H1 (cell line): ENCODE results near the gene NR5A2. TPM values are rescaled to one million over a fixed set of nuclear protein-coding genes. Genes with fewer than 3 reads are reported as not detected.

Experiments used
- CTCF ChIA-PET: fragments of 300-600 bp; sonication (Branson Sonifier 250); formaldehyde crosslinking; loops from one replicate; lab custom pipeline; 2021; ENCODE audit not compliant: partially characterized antibody; lab: Charles Lee
- POLR2A ChIA-PET: fragments of 300-600 bp; sonication (Branson Sonifier 250); formaldehyde crosslinking; loops from one replicate; lab custom pipeline; 2021; ENCODE audit warnings: inconsistent platforms; ENCODE audit not compliant: partially characterized antibody; lab: Charles Lee
- DNase-seq, 2 experiments: peaks; one replicate each; pipeline versions ENCODE4 v3.0.0 to v3.0.0-alpha.2; 2010 to 2022; ENCODE audit warnings: low spot score in 2 of 2, low read depth in 1 of 2, mixed read lengths in 1 of 2
- FAIRE-seq: peaks from 2 replicates; lab custom pipeline; 2011; peaks lifted over from hg19 to GRCh38; lab: Jason Lieb, UNC
- H2AFZ ChIP-seq: 2 replicates; pipeline ENCODE4 v1.8.1; 2012; ENCODE audit warnings: low read length, inconsistent platforms
- H2AK5ac ChIP-seq: 2 replicates; pipeline ENCODE4 v1.6.1; 2013; ENCODE audit warnings: low read depth, low read length
- H2BK120ac ChIP-seq: replicated peaks from 2 replicates; pipeline ENCODE3; 2013; ENCODE audit warnings: low read depth, low read length, inconsistent platforms
- H2BK12ac ChIP-seq: 2 replicates; pipeline ENCODE4 v1.6.1; 2013; ENCODE audit warnings: low read depth, low read length
- H2BK15ac ChIP-seq: 2 replicates; pipeline ENCODE4 v1.6.1; 2013; ENCODE audit warnings: low read length
- H2BK20ac ChIP-seq: 2 replicates; pipeline ENCODE4 v1.6.1; 2013; ENCODE audit warnings: low read length
- H2BK5ac ChIP-seq: 2 replicates; pipeline ENCODE4 v1.6.1; 2013; ENCODE audit warnings: low read depth, low read length
- H3K14ac ChIP-seq: 2 replicates; pipeline ENCODE4 v1.6.1; 2013; ENCODE audit warnings: inconsistent platforms; ENCODE audit not compliant: insufficient read length
- H3K18ac ChIP-seq: 2 replicates; pipeline ENCODE4 v1.6.1; 2013; ENCODE audit warnings: low read length; ENCODE audit errors: extremely low read depth
- H3K23ac ChIP-seq: 2 replicates; pipeline ENCODE4 v1.6.1; 2013; ENCODE audit warnings: inconsistent platforms; ENCODE audit not compliant: insufficient read length
- H3K23me2 ChIP-seq: 2 replicates; pipeline ENCODE4 v1.6.1; 2013; ENCODE audit warnings: low read depth, low read length
- H3K27ac ChIP-seq: 2 replicates; pipeline ENCODE4 v1.6.1; 2011; ENCODE audit warnings: low read depth, low read length, inconsistent platforms
- H3K27me3 ChIP-seq, 4 experiments: replicated peaks in 1 of 4; 1 replicate in 1 of 4; 2 replicates in 3 of 4; pipeline versions ENCODE4 v1.6.1 to v1.8.1; 2011 to 2013; ENCODE audit warnings: low read length in 3 of 4, mild to moderate bottlenecking in 3 of 4, inconsistent platforms in 2 of 4, mixed read lengths in 2 of 4, moderate library complexity in 1 of 4; ENCODE audit not compliant: control insufficient read depth in 3 of 4, insufficient read depth in 3 of 4; ENCODE audit errors: extremely low read depth in 1 of 4
- H3K36me3 ChIP-seq, 4 experiments: 2 replicates each; pipeline versions ENCODE4 v1.6.1 to v1.8.1; 2011 to 2013; ENCODE audit warnings: mild to moderate bottlenecking in 4 of 4, low read length in 3 of 4, moderate library complexity in 2 of 4, control low read depth in 1 of 4, inconsistent platforms in 1 of 4; ENCODE audit not compliant: insufficient read depth in 4 of 4, control insufficient read depth in 2 of 4
- H3K4ac ChIP-seq: replicated peaks from 2 replicates; pipeline ENCODE3; 2013; ENCODE audit warnings: low read length, low read depth, mixed read lengths, inconsistent platforms; ENCODE audit not compliant: insufficient read length
- H3K4me1 ChIP-seq, 4 experiments: replicated peaks in 1 of 4; 1 replicate in 1 of 4; 2 replicates in 3 of 4; pipeline versions ENCODE4 v1.6.1 to v1.8.1; 2011 to 2013; ENCODE audit warnings: low read length in 3 of 4, inconsistent platforms in 2 of 4, mixed read lengths in 1 of 4; ENCODE audit not compliant: insufficient read depth in 4 of 4, control insufficient read depth in 3 of 4
- H3K4me2 ChIP-seq, 2 experiments: 2 replicates each; pipeline versions ENCODE4 v1.6.1 to v1.8.1; 2011 to 2013; ENCODE audit warnings: low read depth in 2 of 2, low read length in 2 of 2, control low read depth in 1 of 2, inconsistent platforms in 1 of 2, mild to moderate bottlenecking in 1 of 2; ENCODE audit not compliant: insufficient read depth in 1 of 2
- H3K4me3 ChIP-seq, 4 experiments: fragments of 200-600, 300-600 bp in 1 of 4; sonication (generic), shearing (Covaris generic), sonication (Bioruptor Twin) in 1 of 4; 2 replicates each; pipeline versions ENCODE4 v1.5.1 to v1.8.1; 2011 to 2016; ENCODE audit warnings: low read length in 4 of 4, low read depth in 3 of 4, control low read depth in 2 of 4, inconsistent platforms in 2 of 4, mild to moderate bottlenecking in 2 of 4, mixed read lengths in 1 of 4, moderate library complexity in 1 of 4; ENCODE audit not compliant: insufficient read depth in 2 of 4; ENCODE audit errors: extremely low read depth in 1 of 4
- H3K56ac ChIP-seq: replicated peaks from 2 replicates; pipeline ENCODE3; 2013; ENCODE audit warnings: low read depth, mild to moderate bottlenecking, mixed read lengths, low read length, inconsistent platforms; ENCODE audit not compliant: insufficient read length
- H3K79me1 ChIP-seq: 2 replicates; pipeline ENCODE4 v1.6.1; 2013; ENCODE audit warnings: low read depth, low read length, control low read depth
- H3K79me2 ChIP-seq, 2 experiments: 2 replicates each; pipeline versions ENCODE4 v1.6.1 to v1.8.1; 2012 to 2013; ENCODE audit warnings: low read length in 2 of 2, mild to moderate bottlenecking in 2 of 2, inconsistent platforms in 1 of 2; ENCODE audit not compliant: insufficient read depth in 2 of 2, control insufficient read depth in 1 of 2
- H3K9ac ChIP-seq, 4 experiments: replicated peaks in 1 of 4; 1 replicate in 1 of 4; 2 replicates in 3 of 4; pipeline versions ENCODE4 v1.6.1 to v1.8.1; 2011 to 2013; ENCODE audit warnings: low read depth in 3 of 4, low read length in 3 of 4, control low read depth in 2 of 4, mild to moderate bottlenecking in 2 of 4, moderate library complexity in 2 of 4, inconsistent platforms in 1 of 4; ENCODE audit errors: extremely low read depth in 1 of 4
- H3K9me3 ChIP-seq, 2 experiments: 2 replicates each; pipeline versions ENCODE4 v1.6.1 to v1.8.1; 2012 to 2013; ENCODE audit warnings: mild to moderate bottlenecking in 2 of 2, moderate library complexity in 2 of 2, control low read depth in 1 of 2, inconsistent platforms in 1 of 2, low read depth in 1 of 2, low read length in 1 of 2, mixed read lengths in 1 of 2; ENCODE audit not compliant: insufficient read depth in 2 of 2
- H4K20me1 ChIP-seq, 2 experiments: replicated peaks in 1 of 2; 2 replicates each; pipeline versions ENCODE3 to v1.8.1; 2011 to 2013; ENCODE audit warnings: inconsistent platforms in 2 of 2, low read length in 2 of 2, mild to moderate bottlenecking in 1 of 2; ENCODE audit not compliant: insufficient read depth in 2 of 2, control insufficient read depth in 1 of 2
- H4K5ac ChIP-seq: 2 replicates; pipeline ENCODE4 v1.6.1; 2013; ENCODE audit warnings: low read length, low read depth, mixed read lengths, inconsistent platforms; ENCODE audit not compliant: insufficient read length
- H4K8ac ChIP-seq: 2 replicates; pipeline ENCODE4 v1.8.0; 2013; ENCODE audit warnings: mild to moderate bottlenecking, moderate library complexity, low read length, inconsistent platforms; ENCODE audit not compliant: insufficient read depth; ENCODE audit errors: extremely low read depth
- H4K91ac ChIP-seq: replicated peaks from 2 replicates; pipeline ENCODE3; 2013; ENCODE audit warnings: low read length, mixed read lengths, inconsistent platforms; ENCODE audit not compliant: insufficient read length
- ATF3 ChIP-seq: IDR thresholded peaks from 2 replicates; pipeline ENCODE4 v1.6.1; 2011; ENCODE audit warnings: low read depth, mild to moderate bottlenecking, low read length; ENCODE audit not compliant: insufficient read depth
- CBX5 ChIP-seq: fragments of 300-800, 300-1000 bp; sonication (generic); IDR thresholded peaks from 2 replicates; pipeline ENCODE4 v1.7.1; 2016; ENCODE audit warnings: antibody characterized with exemption, low read length, low read depth
- CTBP2 ChIP-seq: IDR thresholded peaks from 2 replicates; pipeline ENCODE4 v1.7.0; 2011; ENCODE audit warnings: borderline replicate concordance, mild to moderate bottlenecking, moderate library complexity, mixed read lengths, low read length; ENCODE audit not compliant: insufficient read depth, insufficient read length
- EGR1 ChIP-seq: IDR thresholded peaks from 2 replicates; pipeline ENCODE4 v1.6.1; 2011; ENCODE audit warnings: low read depth, low read length, borderline replicate concordance
- EZH2 ChIP-seq: fragments of 200-600 bp; sonication (generic); IDR thresholded peaks from 2 replicates; pipeline ENCODE4 v1.7.1; 2012; ENCODE audit warnings: low read depth, mild to moderate bottlenecking, moderate library complexity, low read length, inconsistent platforms; ENCODE audit not compliant: severe bottlenecking
- JUN ChIP-seq: IDR thresholded peaks from 2 replicates; pipeline ENCODE4 v1.6.1; 2011; ENCODE audit warnings: low read depth, mild to moderate bottlenecking, improper control_type of control experiment, low read length
- KDM1A ChIP-seq: fragments of 200-600, 300-600 bp; sonication (generic); IDR thresholded peaks from 2 replicates; pipeline ENCODE4 v1.7.1; 2016; ENCODE audit warnings: mild to moderate bottlenecking, low read length, borderline replicate concordance
- KDM4A ChIP-seq: IDR thresholded peaks from one replicate; pipeline ENCODE4 v1.7.1; 2012; ENCODE audit warnings: low read depth, mild to moderate bottlenecking, moderate library complexity, low read length, inconsistent platforms; ENCODE audit not compliant: severe bottlenecking
- PHF8 ChIP-seq: fragments of 200-600 bp; sonication (generic); conservative IDR thresholded peaks from 2 replicates; pipeline ENCODE4 v1.7.1; 2012; ENCODE audit warnings: low read depth, mild to moderate bottlenecking, inconsistent platforms, low read length, moderate library complexity
- POLR2A ChIP-seq, 2 experiments: IDR thresholded peaks; 1 replicate in 1 of 2; 2 replicates in 1 of 2; pipeline ENCODE4 v1.6.1; 2011; ENCODE audit warnings: low read depth in 2 of 2, low read length in 2 of 2, mild to moderate bottlenecking in 2 of 2; ENCODE audit errors: control extremely low read depth in 1 of 2
- RAD21 ChIP-seq, 2 experiments: IDR thresholded peaks in 1 of 2; conservative IDR thresholded peaks in 1 of 2; 2 replicates each; pipeline ENCODE4 v1.6.1; 2011; ENCODE audit warnings: low read depth in 2 of 2, low read length in 2 of 2, improper control_type of control experiment in 1 of 2, inconsistent platforms in 1 of 2, mild to moderate bottlenecking in 1 of 2, moderate library complexity in 1 of 2
- SIX5 ChIP-seq: IDR thresholded peaks from 2 replicates; pipeline ENCODE4 v1.6.1; 2011; ENCODE audit warnings: mild to moderate bottlenecking, low read depth, low read length
- YY1 ChIP-seq: IDR thresholded peaks from 2 replicates; pipeline ENCODE4 v1.6.1; 2011; ENCODE audit warnings: low read depth, mild to moderate bottlenecking, low read length
- WGBS, 2 experiments: shearing (Covaris generic) in 1 of 2; methylation state at CpG; one replicate each; pipeline versions ENCODE4 v1.1.6 to v1.1.7; 2013 to 2015; ENCODE audit warnings: low lambda C conversion rate in 2 of 2, mixed read lengths in 2 of 2, inconsistent platforms in 1 of 2, low coverage in 1 of 2, missing lambda C conversion rate in 1 of 2; ENCODE audit not compliant: insufficient replicate concordance in 2 of 2, insufficient coverage in 1 of 2, insufficient read length in 1 of 2; ENCODE audit errors: extremely low coverage in 1 of 2, missing lambda C conversion rate in 1 of 2; 5-methylcytosine and 5-hydroxymethylcytosine counted together
- polyA plus RNA-seq, 7 experiments: library from polyadenylated mRNA; depleted of rRNA in 3 of 7; stranded (reverse) in 5 of 7; unstranded in 2 of 7; fragments of >200 nt in 5 of 7; fragments of 200-250 nt in 2 of 7; gene quantifications; 1 replicate in 5 of 7; 2 replicates in 1 of 7; 4 replicates in 1 of 7; pipeline versions ENCODE4 v1.2.1 to v1.2.3, GENCODE V29; 2011 to 2013; ENCODE audit warnings: missing spikeins in 2 of 7, mixed read lengths in 2 of 7
- total RNA-seq: library from RNA; stranded (reverse); fragmentation: NEBNext Ultra II Directional; extraction: Animal tissue kit (Norgen Biotek cat#: 25700); gene quantifications from 2 replicates; pipeline ENCODE4 v1.2.1, GENCODE V29; 2021

Gene NR5A2
- total and polyA plus RNA-seq, 2 of the 8 experiments (the other 6 are each of a cell fraction or from before 2014, with no cell fraction given) = 1.7 to 11.6 TPM

DNA sequence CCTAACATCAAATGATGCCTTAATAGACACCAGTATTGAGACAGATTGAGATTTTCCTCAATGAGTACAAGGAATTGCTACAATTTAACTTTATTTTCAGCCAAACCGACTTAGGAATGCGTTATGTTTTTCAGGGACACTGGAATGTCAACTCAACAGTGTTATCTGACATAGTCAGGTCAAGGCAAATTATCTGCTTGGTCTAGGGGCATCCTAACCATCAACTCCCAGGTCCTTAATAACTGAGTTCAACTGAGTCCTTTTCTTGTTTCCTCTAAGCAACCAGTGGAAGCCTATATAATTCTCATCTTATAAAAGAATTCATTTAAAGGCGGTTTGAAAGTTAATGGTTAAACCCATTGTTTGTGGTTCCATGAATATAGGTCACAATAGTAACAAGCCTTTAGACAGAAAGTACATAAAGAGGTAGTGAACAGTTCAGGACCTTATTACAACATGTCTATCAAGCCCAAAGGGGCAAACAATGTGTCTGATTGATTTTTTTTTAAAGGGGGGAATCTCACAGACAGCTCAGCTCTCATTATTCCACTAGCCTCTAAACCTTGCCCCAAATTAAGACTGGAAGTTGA, 32.3 kb upstream of the NR5A2 start:
- H3K27ac ChIP-seq = no peak overlapping the region
- no peak overlapping the region for H3K9ac ChIP-seq
- no peak overlapping the region for H2BK120ac ChIP-seq
- no peak overlapping the region for H3K23ac ChIP-seq
- H3K79me1 ChIP-seq = no peaks in the 10 kb centered on the region
- H3K4me2 ChIP-seq = no peak overlapping the region
- H3K4me3 ChIP-seq = no peak overlapping the region
- H4K8ac ChIP-seq = no peak overlapping the region
- no peak overlapping the region for H4K91ac ChIP-seq
- H3K27me3 ChIP-seq = no peaks in the 10 kb centered on the region
- no peak for DNase-seq
- no peak overlapping the region for H2BK5ac ChIP-seq
- H2BK12ac ChIP-seq = no peak overlapping the region
- H4K20me1 ChIP-seq = no peaks in the 10 kb centered on the region
- no peak overlapping the region for H3K4ac ChIP-seq
- H2BK20ac ChIP-seq = no peak overlapping the region
- H3K18ac ChIP-seq = no peak overlapping the region
- H3K14ac ChIP-seq = no peak overlapping the region
- H3K36me3 ChIP-seq = no peaks in the 10 kb centered on the region
- H3K9me3 ChIP-seq = no peaks in the 10 kb centered on the region
- WGBS, 2 experiments = 60% methylated on average over 3 of the region's 3 CpGs; no CpG with 5 or more reads in 1 of the 2 experiments
- no peak for FAIRE-seq
- no peak overlapping the region for H2AFZ ChIP-seq
- H3K56ac ChIP-seq = no peak overlapping the region
- H3K79me2 ChIP-seq = no peaks in the 10 kb centered on the region
- H3K4me1 ChIP-seq = no peaks in the 10 kb centered on the region
- ChIA-PET POLR2A (no interaction called here), CTCF (interaction anchor here (0.7 to 1.2 kb wide), 2 partner anchors 37 to 158 kb away, joined by 3 to 5 read pairs; no protein-coding TSS in a partner anchor)
- H2AK5ac ChIP-seq = no peak overlapping the region
- no peak overlapping the region for H2BK15ac ChIP-seq
- H4K5ac ChIP-seq = no peak overlapping the region
- H3K23me2 ChIP-seq = no peaks in the 10 kb centered on the region
- no peak for TF ChIP-seq SIX5
- no peak for TF ChIP-seq JUN
- TF ChIP-seq CBX5 = no peak
- TF ChIP-seq KDM1A = no peak
- TF ChIP-seq CTBP2 = no peak
- no peak for TF ChIP-seq EGR1
- no peak for TF ChIP-seq KDM4A
- TF ChIP-seq YY1 = no peak
- TF ChIP-seq RAD21 (IDR thresholded peaks at IDR 0.05 in 1 of 2, conservative IDR thresholded peaks at IDR 0.05 in 1 of 2; ENCODE audit: low read depth in 2 of 2, low read length in 2 of 2) = no peak
- no peak for TF ChIP-seq EZH2
- no peak for TF ChIP-seq PHF8
- no peak for TF ChIP-seq POLR2A (IDR thresholded peaks at IDR 0.05; ENCODE audit: control extremely low read depth in 1 of 2, low read depth in 2 of 2, low read length in 2 of 2)
- TF ChIP-seq ATF3 = no peak
